HG03354 (cell line): ENCODE results near the gene MYH14.

Source experiments
- ATAC-seq: cut with Tn5 transposase; IDR thresholded peaks from one replicate; pipeline ENCODE4 v1.9.1; 2021; ENCODE audit warnings: mild to moderate bottlenecking; ENCODE audit not compliant: unreplicated experiment, poor library complexity, severe bottlenecking

The MYH14 gene

GRCh38 chr19:50250450-50251136 is 47.2 kb downstream of the MYH14 start:
- ATAC-seq = no peak

DNA sequence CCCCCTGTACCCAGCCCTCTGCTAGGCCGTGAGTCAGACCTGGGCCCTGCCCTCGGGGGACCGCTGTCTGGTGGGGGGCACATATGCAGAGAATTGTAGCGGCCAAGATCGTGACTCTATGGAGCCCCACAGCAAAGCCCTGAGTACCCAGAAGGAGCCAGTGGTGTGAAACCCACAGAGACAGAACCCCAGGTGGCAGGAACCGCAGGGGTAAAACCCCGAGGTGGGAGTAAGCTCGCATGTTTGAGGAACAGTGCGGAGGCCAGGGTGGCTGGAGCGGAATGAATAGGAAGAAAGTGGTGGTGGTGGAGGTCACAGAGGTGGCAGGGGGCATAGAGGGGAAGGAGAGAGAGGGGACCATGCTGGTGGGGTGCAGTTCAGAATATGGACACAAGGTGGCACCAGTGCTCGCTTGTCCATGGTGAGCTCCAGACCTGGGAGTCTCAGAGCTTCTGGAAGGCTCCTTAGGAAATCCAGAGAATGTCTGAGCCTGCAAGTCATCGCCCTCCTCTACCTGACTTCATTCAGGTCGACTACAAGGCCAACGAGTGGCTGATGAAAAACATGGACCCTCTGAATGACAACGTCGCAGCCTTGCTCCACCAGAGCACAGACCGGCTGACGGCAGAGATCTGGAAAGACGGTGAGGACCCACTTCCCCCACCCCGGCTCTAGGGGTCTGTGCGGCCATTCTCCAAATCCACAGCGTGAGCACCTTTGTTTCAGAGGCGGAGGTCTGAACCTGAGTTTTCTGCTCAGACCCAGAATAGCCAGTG is 48.9 kb downstream of the MYH14 start:
- ATAC-seq = no peak

GRCh38 chr19:50252887-50253268 is 49.5 kb downstream of the MYH14 start:
- no peak for ATAC-seq

DNA sequence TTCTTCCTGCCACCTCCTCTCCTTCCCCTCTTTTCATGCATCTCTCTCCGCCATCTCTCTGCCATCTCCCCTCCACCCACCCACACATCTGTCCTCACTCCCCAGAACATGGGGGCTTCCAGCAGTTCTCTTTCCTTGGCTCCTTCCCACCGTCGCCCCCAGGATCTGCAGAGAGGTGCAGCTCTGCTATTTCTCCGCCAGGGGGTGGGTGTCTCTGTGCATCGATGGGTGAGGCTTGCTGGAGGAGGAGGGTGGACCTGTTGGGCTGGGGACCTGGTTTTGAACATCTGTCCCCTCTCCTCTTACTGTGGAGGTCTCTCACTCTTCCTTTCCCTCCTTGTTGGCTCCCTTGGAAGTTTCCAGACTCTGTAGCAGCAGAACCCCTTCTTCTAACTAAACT is 51.7 kb downstream of the MYH14 start:
- no peak for ATAC-seq

GRCh38 chr19:50257141-50257540 is 53.7 kb downstream of the MYH14 start:
- no peak for ATAC-seq

DNA sequence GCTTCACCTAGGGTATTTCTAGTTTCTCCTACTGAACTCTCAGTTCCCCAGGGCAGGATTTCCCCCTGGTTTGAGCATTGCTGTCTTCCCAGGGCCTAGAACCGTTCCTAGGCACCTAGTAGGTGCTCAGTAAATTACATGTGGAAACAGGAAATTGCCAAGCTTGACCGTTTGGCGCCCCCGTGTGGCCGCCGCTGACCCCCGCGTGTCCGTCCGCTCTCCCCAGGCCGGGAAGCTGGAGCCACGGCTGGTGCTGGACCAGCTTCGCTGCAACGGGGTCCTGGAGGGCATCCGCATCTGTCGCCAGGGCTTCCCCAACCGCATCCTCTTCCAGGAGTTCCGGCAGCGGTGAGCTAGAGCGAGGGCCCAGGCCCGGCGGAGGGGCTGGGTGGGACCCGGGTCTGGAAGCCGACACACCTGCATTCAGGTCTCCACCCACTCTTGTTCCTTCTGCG is 55.5 kb downstream of the MYH14 start:
- ATAC-seq = no peak

- ATAC-seq = no peak
Measured at GRCh38 chr19:50261446-50261970, 58.1 kb downstream of the MYH14 start.

- no peak for ATAC-seq
Measured at GRCh38 chr19:50263176-50263575, 59.8 kb downstream of the MYH14 start.

- ATAC-seq = no peak
Measured at GRCh38 chr19:50264483-50265186, 61.2 kb downstream of the MYH14 start.

- ATAC-seq = no peak
Measured at GRCh38 chr19:50266041-50266440, 62.6 kb downstream of the MYH14 start.

DNA sequence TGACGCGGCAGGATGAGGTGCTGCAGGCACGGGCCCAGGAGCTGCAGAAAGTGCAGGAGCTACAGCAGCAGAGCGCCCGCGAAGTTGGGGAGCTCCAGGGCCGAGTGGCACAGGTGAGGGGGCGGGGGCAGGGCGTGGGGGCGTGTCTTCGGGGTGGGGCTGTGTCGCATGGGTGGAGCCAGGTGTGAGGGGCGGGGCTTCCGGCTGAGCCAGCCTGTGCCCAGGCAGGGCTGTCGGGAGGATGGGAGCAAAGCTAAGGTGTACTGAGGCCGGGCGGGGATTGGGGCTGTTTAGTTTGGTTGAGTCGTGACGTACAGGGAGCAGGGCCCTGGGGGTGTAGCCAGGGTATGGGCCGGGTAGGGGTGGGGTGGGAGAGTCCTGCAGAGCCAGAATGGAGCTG is 63.5 kb downstream of the MYH14 start:
- no peak for ATAC-seq

DNA sequence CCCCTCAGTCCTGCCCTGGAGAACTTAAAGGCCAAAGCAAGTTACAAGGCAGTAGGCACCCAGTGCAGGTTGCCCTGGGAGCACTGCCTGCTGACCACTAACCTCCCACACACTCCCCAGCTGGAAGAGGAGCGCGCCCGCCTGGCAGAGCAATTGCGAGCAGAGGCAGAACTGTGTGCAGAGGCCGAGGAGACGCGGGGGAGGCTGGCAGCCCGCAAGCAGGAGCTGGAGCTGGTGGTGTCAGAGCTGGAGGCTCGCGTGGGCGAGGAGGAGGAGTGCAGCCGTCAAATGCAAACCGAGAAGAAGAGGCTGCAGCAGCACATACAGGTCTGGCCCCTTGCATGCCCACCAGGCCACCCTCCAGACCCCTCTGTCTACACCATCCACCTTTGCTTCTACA is 64.6 kb downstream of the MYH14 start:
- ATAC-seq = no peak

DNA sequence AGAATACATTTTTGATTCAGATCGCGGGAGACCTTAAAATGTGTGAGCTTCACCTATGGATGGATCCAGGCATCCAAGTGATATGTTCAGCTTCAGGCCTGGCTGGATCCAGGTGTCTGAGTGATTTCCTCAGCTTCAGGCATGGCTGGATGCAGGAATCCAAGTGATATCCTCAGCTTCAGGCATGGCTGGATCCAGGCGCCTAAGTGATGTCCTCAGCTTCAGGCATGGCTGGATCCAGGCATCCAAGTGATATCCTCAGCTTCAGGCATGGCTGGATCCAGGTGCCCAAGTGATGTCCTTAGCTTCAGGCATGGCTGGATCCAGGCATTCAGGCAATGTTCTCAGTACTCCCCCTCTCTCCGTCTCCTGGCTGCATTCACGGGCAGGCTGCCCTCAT is 65.1 kb downstream of the MYH14 start:
- no peak for ATAC-seq

DNA sequence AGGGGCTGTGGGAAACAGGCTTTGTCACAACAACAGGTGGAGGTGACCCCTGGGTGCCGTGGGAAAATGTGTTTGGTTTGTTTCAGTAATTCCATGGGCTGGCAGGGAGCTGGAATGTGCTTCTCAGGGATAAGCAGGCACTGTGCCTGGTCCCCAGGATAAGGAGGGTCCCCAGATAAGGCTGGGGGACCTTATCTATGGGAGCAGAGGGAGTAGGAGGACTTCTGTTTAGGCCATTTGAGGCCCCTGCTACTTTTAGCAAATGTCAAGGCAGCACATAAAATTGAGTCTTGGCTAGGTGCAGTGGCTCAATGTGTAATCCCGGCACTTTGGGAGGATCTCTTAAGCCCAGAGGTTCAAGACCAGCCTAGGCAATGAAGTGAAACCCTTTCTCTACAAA is 66.2 kb downstream of the MYH14 start:
- no peak for ATAC-seq

- no peak for ATAC-seq
Measured at GRCh38 chr19:50272263-50272897, 69.0 kb downstream of the MYH14 start.

GRCh38 chr19:50273821-50274220 is 70.4 kb downstream of the MYH14 start:
- no peak for ATAC-seq

- no peak for ATAC-seq
Measured at GRCh38 chr19:50275577-50276368, 72.4 kb downstream of the MYH14 start.

DNA sequence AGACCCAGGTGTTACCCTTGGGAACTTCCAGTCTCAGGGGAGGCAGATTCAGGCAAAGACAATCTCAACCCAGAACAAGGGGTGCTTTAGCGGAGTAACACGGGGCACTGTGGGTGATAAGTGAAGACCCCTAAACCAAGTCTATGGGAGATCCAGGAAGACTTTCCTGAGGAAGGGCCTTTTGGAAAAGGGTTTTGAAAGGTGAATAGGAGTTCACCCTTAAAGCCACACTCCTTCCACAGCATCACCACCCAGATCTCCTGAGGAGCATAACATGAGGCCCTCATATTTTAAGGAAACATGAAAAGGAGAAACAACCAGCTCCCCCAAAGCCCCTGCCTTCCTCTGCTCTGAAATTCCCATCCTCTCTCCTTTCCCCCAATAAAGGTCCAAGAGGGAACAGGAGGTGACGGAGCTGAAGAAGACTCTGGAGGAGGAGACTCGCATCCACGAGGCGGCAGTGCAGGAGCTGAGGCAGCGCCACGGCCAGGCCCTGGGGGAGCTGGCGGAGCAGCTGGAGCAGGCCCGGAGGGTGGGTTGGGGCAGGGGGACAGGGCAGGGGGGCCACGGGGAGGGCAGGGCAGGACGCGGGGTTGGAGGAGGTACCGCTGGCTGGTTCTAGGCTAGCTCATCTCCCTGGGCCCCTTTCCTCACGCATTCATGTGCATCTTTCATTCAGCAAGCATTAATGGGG is 73.1 kb downstream of the MYH14 start:
- ATAC-seq = no peak
